GM23338 (cell line): ENCODE data around the gene EBF4. TPM values are rescaled to one million over a fixed set of nuclear protein-coding genes. Genes with fewer than 3 reads are reported as not detected.

Source experiments
- ATAC-seq: fragments of 200-7000 bp; cut with Tn5 transposase; 3 replicates; pipeline ENCODE4 v1.9.1; 2020
- DNase-seq: peaks from one replicate; pipeline ENCODE4 v3.0.0-alpha.2; 2015; ENCODE audit warnings: low spot score
- H2AFZ ChIP-seq: fragments of 200-600 bp; sonication (generic); 2 replicates; pipeline ENCODE4 v1.8.0; 2016; ENCODE audit warnings: antibody characterized with exemption, mild to moderate bottlenecking, moderate library complexity
- H3F3A ChIP-seq: fragments of 200-600 bp; sonication (generic); replicated peaks from 2 replicates; pipeline ENCODE4 v1.8.0; 2017; ENCODE audit warnings: antibody characterized with exemption, mixed run types, low read depth
- H3K27ac ChIP-seq: fragments of 200-600 bp; sonication (generic); 2 replicates; pipeline ENCODE4 v1.6.1; 2016; ENCODE audit warnings: low read depth
- H3K27me3 ChIP-seq: fragments of 200-600 bp; sonication (generic); 2 replicates; pipeline ENCODE4 v1.8.0; 2016; ENCODE audit warnings: mild to moderate bottlenecking, mixed run types, moderate library complexity; ENCODE audit not compliant: insufficient read depth
- H3K36me3 ChIP-seq: fragments of 200-600 bp; sonication (generic); 2 replicates; pipeline ENCODE4 v1.8.0; 2016; ENCODE audit warnings: mild to moderate bottlenecking; ENCODE audit not compliant: insufficient read depth
- H3K4me1 ChIP-seq: fragments of 200-600 bp; sonication (generic); 2 replicates; pipeline ENCODE4 v1.8.0; 2016; ENCODE audit warnings: mild to moderate bottlenecking, moderate library complexity; ENCODE audit not compliant: insufficient read depth
- H3K4me2 ChIP-seq: fragments of 200-600 bp; sonication (generic); 2 replicates; pipeline ENCODE4 v1.7.1; 2017; ENCODE audit warnings: mixed run types
- H3K4me3 ChIP-seq: fragments of 200-600 bp; sonication (generic); 2 replicates; pipeline ENCODE4 v1.6.1; 2016; ENCODE audit warnings: mixed run types
- H3K79me2 ChIP-seq: fragments of 200-600 bp; sonication (generic); replicated peaks from 2 replicates; pipeline ENCODE4 v1.8.0; 2017; ENCODE audit warnings: mild to moderate bottlenecking; ENCODE audit not compliant: insufficient read depth
- H3K9me2 ChIP-seq: fragments of 200-600 bp; sonication (generic); 2 replicates; pipeline ENCODE4 v1.8.0; 2017; ENCODE audit not compliant: insufficient read depth
- H4K20me1 ChIP-seq: fragments of 200-600 bp; sonication (generic); replicated peaks from 2 replicates; pipeline ENCODE4 v1.8.0; 2017; ENCODE audit warnings: mild to moderate bottlenecking; ENCODE audit not compliant: insufficient read depth
- H3K27ac Mint-ChIP-seq: 2 replicates; pipeline ENCODE4 v1.8.0; 2020; ENCODE audit warnings: inconsistent platforms, mild to moderate bottlenecking, moderate library complexity, mixed read lengths
- H3K27me3 Mint-ChIP-seq: 3 replicates; pipeline ENCODE4 v1.8.0; 2022; ENCODE audit warnings: low read depth, mild to moderate bottlenecking, moderate library complexity, mixed read lengths, inconsistent platforms; ENCODE audit not compliant: insufficient read depth, poor library complexity
- H3K36me3 Mint-ChIP-seq: 3 replicates; pipeline ENCODE4 v1.8.0; 2021; ENCODE audit warnings: low read depth, mild to moderate bottlenecking, inconsistent platforms, moderate library complexity, mixed read lengths
- H3K4me1 Mint-ChIP-seq: 3 replicates; pipeline ENCODE4 v1.8.0; 2020; ENCODE audit warnings: mild to moderate bottlenecking, inconsistent platforms, mixed read lengths
- H3K4me3 Mint-ChIP-seq: 3 replicates; pipeline ENCODE4 v1.8.0; 2021; ENCODE audit warnings: moderate library complexity, mild to moderate bottlenecking, inconsistent platforms, mixed read lengths
- H3K9me3 Mint-ChIP-seq: 3 replicates; pipeline ENCODE4 v1.8.0; 2020; ENCODE audit warnings: moderate library complexity, mild to moderate bottlenecking, inconsistent platforms, mixed read lengths
- CREB1 ChIP-seq: fragments of 250-450 bp; sonication (Bioruptor Pico); IDR thresholded peaks from 2 replicates; pipeline ENCODE4 v1.5.0; 2020; ENCODE audit warnings: low read depth, mild to moderate bottlenecking, moderate library complexity
- ETS1 ChIP-seq: IDR thresholded peaks from 2 replicates; pipeline ENCODE4 v1.6.1; 2016; ENCODE audit warnings: antibody characterized with exemption
- EZH2 ChIP-seq: fragments of 200-600 bp; sonication (generic); IDR thresholded peaks from one replicate; pipeline ENCODE4 v1.8.0; 2017; ENCODE audit warnings: antibody characterized with exemption, mild to moderate bottlenecking, low read depth; ENCODE audit not compliant: unreplicated experiment
- EZH2phosphoT487 ChIP-seq: fragments of 200-600 bp; sonication (generic); IDR thresholded peaks from one replicate; pipeline ENCODE4 v1.8.1; 2018; ENCODE audit warnings: antibody characterized with exemption; ENCODE audit not compliant: unreplicated experiment
- JUNB ChIP-seq: IDR thresholded peaks from one replicate; pipeline ENCODE4 v1.6.1; 2016; ENCODE audit warnings: antibody characterized with exemption; ENCODE audit not compliant: unreplicated experiment
- NANOG ChIP-seq: IDR thresholded peaks from 2 replicates; pipeline ENCODE4 v1.6.1; 2016; ENCODE audit warnings: antibody characterized with exemption, borderline replicate concordance
- POLR2AphosphoS5 ChIP-seq: IDR thresholded peaks from 2 replicates; pipeline ENCODE4 v1.6.1; 2016; ENCODE audit warnings: antibody characterized with exemption, low read depth
- STAT1 ChIP-seq: IDR thresholded peaks from one replicate; pipeline ENCODE4 v1.6.1; 2016; ENCODE audit warnings: antibody characterized with exemption; ENCODE audit not compliant: unreplicated experiment
- ZNF114 ChIP-seq: fragments of 250-450 bp; sonication (Bioruptor Pico); IDR thresholded peaks from 2 replicates; pipeline ENCODE4 v1.5.0; 2020; ENCODE audit warnings: mild to moderate bottlenecking, moderate library complexity
- ZNF331 ChIP-seq: fragments of 250-450 bp; sonication (Bioruptor Pico); IDR thresholded peaks from 2 replicates; pipeline ENCODE4 v1.5.0; 2020; ENCODE audit warnings: low read depth, mild to moderate bottlenecking, moderate library complexity
- long read RNA-seq: library from polyadenylated mRNA; unstranded; transcript quantifications from one replicate; pipeline ENCODE4 v2.0.0, GENCODE V29; 2020; ENCODE audit not compliant: unreplicated experiment
- polyA plus RNA-seq: library from polyadenylated mRNA; unstranded; fragments of >200 nt; fragmentation: Nextera tagmentation; extraction: Ambion mirVana; gene quantifications from 2 replicates; pipeline ENCODE4 v1.2.1, GENCODE V29; 2016
- total RNA-seq: library from RNA; depleted of rRNA; stranded (reverse); fragments of >200 nt; shearing (Covaris generic); gene quantifications from 2 replicates; pipeline ENCODE4 v1.2.3, GENCODE V29; 2014; rRNA removed
- TF ChIP-seq, protein P1 (sequence below): IDR thresholded peaks from one replicate; pipeline ENCODE4 v1.6.1; 2018; ENCODE audit warnings: antibody characterized with exemption; ENCODE audit not compliant: unreplicated experiment

The EBF4 gene
- total RNA-seq (0.50 and 0.66 TPM in 2 replicates), polyA plus RNA-seq (1.4 and 1.6 TPM in 2 replicates)
- long read RNA-seq, result 0 reads

- H3K27me3 Mint-ChIP-seq, result peaks cover 81% of the 10 kb centered on the region
- Histone ChIP-seq H3K27me3 (peaks cover 88% of the 10 kb centered on the region), H3F3A (peaks cover 7% of the 10 kb centered on the region; the same call in 1 of the 2 replicates), H3K36me3 (no peaks in the 10 kb centered on the region), H3K4me2 (peak within 1 kb of the TSS; percentile 80), H3K4me1 (peaks cover 21% of the 10 kb centered on the region; the same call in 1 of the 2 replicates), H3K4me3 (peak within 1 kb of the TSS; percentile 56), H2AFZ (peak within 1 kb of the TSS; percentile 63; the same call in 1 of the 2 replicates), H3K79me2 (no peaks in the 10 kb centered on the region), H3K27ac (no peak within 1 kb of the TSS), H4K20me1 (peaks cover 11% of the 10 kb centered on the region; the same call in 1 of the 2 replicates), H3K9me2 (no peaks in the 10 kb centered on the region)
- DNase-seq (peak; percentile 51), ATAC-seq (peak; percentile 2; the same call in 1 of the 3 replicates)
- H3K4me3 Mint-ChIP-seq, result peak within 1 kb of the TSS; percentile 83
- TF ChIP-seq EZH2 (peak; percentile 95), ZNF114 (CRISPR knock-in tag) (no peak)
- peaks cover 37% of the 10 kb centered on the region for H3K4me1 Mint-ChIP-seq
- H3K9me3 Mint-ChIP-seq, result peaks cover 9% of the 10 kb centered on the region; the same call in 2 of the 3 replicates
- no peak within 1 kb of the TSS for H3K27ac Mint-ChIP-seq
- H3K36me3 Mint-ChIP-seq, result peaks cover 7% of the 10 kb centered on the region; the same call in 1 of the 3 replicates
Measured at GRCh38 chr20:2692036-2692885, at the start of gene EBF4. EBF4 (plus strand) TSS chr20:2692780; CDS start chr20:2693646, 866 bp downstream.

DNA sequence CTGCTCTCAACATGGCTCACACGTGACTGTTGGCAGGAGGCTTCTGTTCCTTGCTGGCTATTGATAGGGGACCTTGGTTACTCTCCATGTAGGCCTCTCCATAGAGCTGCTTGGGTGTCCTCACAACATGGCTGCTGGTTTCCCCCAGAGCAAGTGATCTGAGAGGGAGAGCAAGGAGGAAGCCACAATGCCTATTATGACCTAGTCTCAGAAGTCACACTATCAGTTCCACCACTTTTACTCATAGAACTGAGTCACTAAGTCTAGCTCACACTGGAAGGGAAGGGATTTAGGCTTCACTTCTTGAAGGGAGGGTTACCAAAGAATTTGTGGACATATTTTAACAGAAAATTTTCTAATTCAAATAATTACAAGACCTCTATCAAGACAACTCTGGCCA lies 48.9 kb upstream of the EBF4 start:
- no peak overlapping the region for H3K27ac ChIP-seq
- no peak for ATAC-seq
- H3K4me3 Mint-ChIP-seq, result no peak overlapping the region
- H3K4me3 ChIP-seq, result no peak overlapping the region
- H3F3A ChIP-seq, result no peaks in the 10 kb centered on the region; the same call in 1 of the 2 replicates
- no peaks in the 10 kb centered on the region for H3K4me1 ChIP-seq
- H3K27ac Mint-ChIP-seq, result no peak overlapping the region
- no peaks in the 10 kb centered on the region for H3K9me2 ChIP-seq
- no peaks in the 10 kb centered on the region for H3K79me2 ChIP-seq
- no peak overlapping the region for H3K4me2 ChIP-seq
- H3K36me3 Mint-ChIP-seq, result no peaks in the 10 kb centered on the region
- H3K4me1 Mint-ChIP-seq, result no peaks in the 10 kb centered on the region
- peaks cover 4% of the 10 kb centered on the region for H3K27me3 Mint-ChIP-seq
- H4K20me1 ChIP-seq, result no peaks in the 10 kb centered on the region
- H2AFZ ChIP-seq, result no peak overlapping the region
- TF ChIP-seq NANOG (no peak), JUNB (no peak), STAT1 (no peak), EZH2phosphoT487 (no peak), EZH2 (no peak), ZNF331 (CRISPR knock-in tag) (no peak), ETS1 (no peak), CREB1 (CRISPR knock-in tag) (no peak), ZNF114 (CRISPR knock-in tag) (no peak), POLR2AphosphoS5 (no peak)
- TF ChIP-seq, protein P1, sequence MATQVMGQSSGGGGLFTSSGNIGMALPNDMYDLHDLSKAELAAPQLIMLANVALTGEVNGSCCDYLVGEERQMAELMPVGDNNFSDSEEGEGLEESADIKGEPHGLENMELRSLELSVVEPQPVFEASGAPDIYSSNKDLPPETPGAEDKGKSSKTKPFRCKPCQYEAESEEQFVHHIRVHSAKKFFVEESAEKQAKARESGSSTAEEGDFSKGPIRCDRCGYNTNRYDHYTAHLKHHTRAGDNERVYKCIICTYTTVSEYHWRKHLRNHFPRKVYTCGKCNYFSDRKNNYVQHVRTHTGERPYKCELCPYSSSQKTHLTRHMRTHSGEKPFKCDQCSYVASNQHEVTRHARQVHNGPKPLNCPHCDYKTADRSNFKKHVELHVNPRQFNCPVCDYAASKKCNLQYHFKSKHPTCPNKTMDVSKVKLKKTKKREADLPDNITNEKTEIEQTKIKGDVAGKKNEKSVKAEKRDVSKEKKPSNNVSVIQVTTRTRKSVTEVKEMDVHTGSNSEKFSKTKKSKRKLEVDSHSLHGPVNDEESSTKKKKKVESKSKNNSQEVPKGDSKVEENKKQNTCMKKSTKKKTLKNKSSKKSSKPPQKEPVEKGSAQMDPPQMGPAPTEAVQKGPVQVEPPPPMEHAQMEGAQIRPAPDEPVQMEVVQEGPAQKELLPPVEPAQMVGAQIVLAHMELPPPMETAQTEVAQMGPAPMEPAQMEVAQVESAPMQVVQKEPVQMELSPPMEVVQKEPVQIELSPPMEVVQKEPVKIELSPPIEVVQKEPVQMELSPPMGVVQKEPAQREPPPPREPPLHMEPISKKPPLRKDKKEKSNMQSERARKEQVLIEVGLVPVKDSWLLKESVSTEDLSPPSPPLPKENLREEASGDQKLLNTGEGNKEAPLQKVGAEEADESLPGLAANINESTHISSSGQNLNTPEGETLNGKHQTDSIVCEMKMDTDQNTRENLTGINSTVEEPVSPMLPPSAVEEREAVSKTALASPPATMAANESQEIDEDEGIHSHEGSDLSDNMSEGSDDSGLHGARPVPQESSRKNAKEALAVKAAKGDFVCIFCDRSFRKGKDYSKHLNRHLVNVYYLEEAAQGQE, result no peak
- H3K9me3 Mint-ChIP-seq, result no peaks in the 10 kb centered on the region
- no peak for DNase-seq
- H3K27me3 ChIP-seq, result no peaks in the 10 kb centered on the region
- H3K36me3 ChIP-seq, result no peaks in the 10 kb centered on the region
